H7 (cell line): ENCODE data around the gene CIAO2B. TPM values are rescaled to one million over a fixed set of nuclear protein-coding genes. Genes with fewer than 3 reads are reported as not detected.
"Not testable (repeated sequence)": the region's sequence is repeated elsewhere in the genome, so short reads cannot be mapped to it uniquely, and the experiment has no call there.

Experiments used
- DNase-seq: peaks from one replicate; pipeline ENCODE4 v3.0.0; 2012
- H3K27me3 ChIP-seq: 2 replicates; pipeline ENCODE4 v1.6.0; 2011; ENCODE audit warnings: mild to moderate bottlenecking, low read length; ENCODE audit not compliant: control insufficient read depth, insufficient read depth
- H3K36me3 ChIP-seq: replicated peaks from 2 replicates; pipeline ENCODE4 v1.5.1; 2011; ENCODE audit warnings: low read length; ENCODE audit not compliant: control insufficient read depth, insufficient read depth
- H3K4me3 ChIP-seq: 2 replicates; pipeline ENCODE4 v1.5.1; 2011; ENCODE audit warnings: low read depth, mild to moderate bottlenecking, control low read depth, low read length, moderate library complexity; ENCODE audit not compliant: insufficient read depth
- total RNA-seq: library from RNA; depleted of rRNA; stranded (reverse); fragments of >200 nt; shearing (Covaris generic); gene quantifications from 2 replicates; pipeline ENCODE4 v1.2.3, GENCODE V29; 2014

CIAO2B gene
- total RNA-seq, 1 experiment from 2014 or later, result 91.1 TPM

DNA sequence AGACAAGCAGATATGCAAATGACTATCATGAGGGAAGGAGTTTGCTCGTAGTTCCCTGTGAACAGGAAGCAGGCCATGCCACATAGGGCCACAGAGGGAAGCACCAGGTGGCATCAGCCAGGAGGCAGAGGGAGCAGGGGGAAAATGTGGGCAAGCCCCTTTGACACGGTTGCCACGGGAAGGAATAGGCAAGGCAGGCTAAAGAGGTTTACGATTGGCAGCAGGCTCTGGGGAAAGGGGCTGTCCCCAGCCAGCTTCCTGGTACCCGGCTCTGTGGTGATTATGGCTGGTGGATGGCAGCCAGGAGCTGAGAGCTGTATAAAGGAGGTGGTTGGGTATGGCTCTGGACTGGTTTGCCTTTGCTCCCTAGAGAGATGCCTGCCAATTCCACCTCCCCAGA, 27.7 kb upstream of the CIAO2B start:
- Histone ChIP-seq H3K27me3 (0 out of 2 replicates have a peak, but pooled peaks cover 1% of the 10 kb centered on the region), H3K4me3 (no peak overlapping the region), H3K36me3 (no peaks in the 10 kb centered on the region)
- DNase-seq, result no peak

DNA sequence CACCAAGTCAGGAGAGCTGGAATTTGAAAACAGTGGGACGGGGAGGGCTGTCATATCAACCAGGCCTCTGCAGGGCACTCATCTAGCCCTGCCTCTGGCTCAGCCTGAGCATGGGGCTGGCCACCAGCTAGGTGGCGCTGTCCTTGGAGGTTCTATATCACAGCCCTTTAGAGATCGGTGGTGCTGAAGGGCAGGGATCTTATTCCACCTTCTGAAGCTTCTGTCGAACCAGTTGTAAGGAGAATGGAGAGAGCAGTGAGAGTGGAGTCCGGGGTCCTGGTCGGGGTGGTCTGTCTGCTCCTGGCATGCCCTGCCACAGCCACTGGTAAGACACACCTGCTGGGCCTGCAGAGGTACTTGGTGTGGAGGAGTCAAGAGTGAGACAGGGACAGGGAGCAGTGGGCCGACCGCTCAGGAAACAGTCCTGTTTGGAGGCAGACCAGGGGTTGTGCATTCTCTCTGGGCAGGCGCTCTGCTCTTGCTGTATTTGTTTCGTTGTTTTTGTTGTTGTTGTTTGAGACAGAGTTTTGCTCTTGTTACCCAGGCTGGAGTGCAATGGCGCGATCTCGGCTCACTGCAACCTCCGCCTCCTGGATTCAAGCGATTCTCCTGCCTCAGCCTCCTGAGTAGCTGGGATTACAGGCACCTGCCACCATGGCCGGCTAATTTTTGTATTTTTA, 27.0 kb upstream of the CIAO2B start, which contains the start of gene CES3:
TSS of gene CES3 (plus strand) at position 202 of the 680 bp plus-strand sequence. CDS start at position 244, 42 bp downstream.
- DNase-seq, result peak; percentile 89
- 0 out of 2 replicates have a peak, but pooled peaks cover 1% of the 10 kb centered on the region for H3K27me3 ChIP-seq
- peak within 1 kb of the TSS; percentile 23; the same call in 1 of the 2 replicates for H3K4me3 ChIP-seq
- no peaks in the 10 kb centered on the region for H3K36me3 ChIP-seq

DNA sequence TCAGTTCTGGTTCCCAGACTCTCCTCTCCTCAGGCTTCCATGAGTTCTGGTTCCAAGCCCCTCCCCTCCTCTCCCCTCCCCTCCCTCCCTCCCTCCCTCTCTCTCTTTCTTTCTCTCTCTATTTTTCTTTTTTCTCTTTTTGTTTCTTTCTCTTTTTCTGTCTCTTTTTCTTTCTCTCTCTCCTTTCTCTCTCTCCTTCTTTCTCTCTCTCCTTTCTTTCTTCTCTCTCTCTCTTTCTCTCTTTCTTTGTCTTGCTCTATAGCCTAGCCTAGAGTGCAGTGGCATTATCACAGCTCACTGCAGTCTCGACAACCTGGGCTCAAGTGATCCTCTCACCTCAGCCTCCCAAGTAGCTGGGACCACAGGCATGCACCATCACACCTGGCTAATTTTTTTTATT, 26.1 kb upstream of the CIAO2B start:
- Histone ChIP-seq H3K27me3 (no peaks in the 10 kb centered on the region), H3K36me3 (no peaks in the 10 kb centered on the region), H3K4me3 (no peak overlapping the region)
- no peak for DNase-seq

DNA sequence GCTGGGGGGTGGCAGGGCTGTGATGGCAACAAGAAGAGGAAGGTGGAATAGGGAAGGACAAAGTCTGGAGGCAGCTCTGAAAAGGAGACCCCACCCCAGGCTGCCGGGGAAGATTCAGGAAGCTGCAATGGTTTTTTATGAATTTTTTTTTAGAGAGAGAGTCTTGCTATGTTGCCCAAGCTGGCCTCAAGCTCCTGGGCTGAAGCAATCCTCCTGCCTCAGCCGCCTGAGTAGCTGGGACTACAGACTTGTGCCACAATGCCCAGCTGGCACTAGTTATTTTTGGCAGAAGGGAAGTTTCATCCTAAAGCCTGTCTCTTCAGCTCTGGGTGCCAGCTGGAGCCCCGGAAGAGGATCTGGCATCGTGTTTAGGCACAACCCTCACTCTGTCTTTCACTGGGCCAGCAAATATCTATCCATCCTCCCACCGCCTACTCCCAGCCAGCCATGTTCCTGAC, 25.5 kb upstream of the CIAO2B start:
- Histone ChIP-seq H3K4me3 (no peak overlapping the region), H3K36me3 (no peaks in the 10 kb centered on the region), H3K27me3 (no peaks in the 10 kb centered on the region)
- no peak for DNase-seq

DNA sequence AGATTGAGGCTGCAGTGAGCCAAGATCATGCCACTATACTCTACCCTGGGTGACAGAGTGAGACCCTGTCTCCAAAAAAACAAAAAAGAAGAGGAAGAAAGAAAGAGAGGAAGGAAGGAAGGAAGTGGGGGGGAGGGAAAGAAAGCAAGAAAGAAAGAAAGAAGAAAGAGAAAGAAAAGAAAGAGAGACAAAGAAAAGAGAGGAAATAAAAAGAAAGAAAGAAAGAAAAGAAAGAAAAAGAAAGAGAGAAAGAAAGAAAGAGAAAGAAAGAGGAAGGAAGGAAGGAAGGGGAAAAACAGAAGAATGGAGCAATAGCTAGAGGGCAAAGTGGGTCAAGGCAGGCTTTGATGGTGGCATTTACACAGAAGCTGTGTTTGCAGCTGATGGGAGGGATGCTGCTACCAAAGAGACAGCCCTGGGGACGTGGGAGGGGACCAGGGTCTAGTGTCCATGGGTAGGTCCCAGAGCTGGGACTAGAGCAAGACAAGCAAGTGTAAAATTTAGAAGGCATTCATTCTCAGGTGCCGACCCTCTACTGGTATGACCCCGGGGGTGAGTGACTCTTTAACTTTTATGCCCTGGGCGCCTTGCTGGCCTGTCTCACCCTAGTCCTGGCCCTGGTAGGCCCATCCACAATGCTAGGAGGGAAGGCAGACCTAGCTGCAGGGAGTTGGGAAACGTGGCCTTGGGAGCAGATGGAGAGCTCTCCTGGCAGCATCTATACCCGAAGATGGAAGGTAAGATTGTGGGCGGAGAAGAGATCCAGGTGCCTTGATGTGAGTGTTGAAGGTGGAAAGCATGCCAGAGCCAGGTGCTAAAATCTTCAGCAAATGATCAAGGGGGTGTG, 24.9 kb upstream of the CIAO2B start:
- no peaks in the 10 kb centered on the region for H3K27me3 ChIP-seq
- no peaks in the 10 kb centered on the region for H3K36me3 ChIP-seq
- no peak overlapping the region for H3K4me3 ChIP-seq
- DNase-seq, result no peak

DNA sequence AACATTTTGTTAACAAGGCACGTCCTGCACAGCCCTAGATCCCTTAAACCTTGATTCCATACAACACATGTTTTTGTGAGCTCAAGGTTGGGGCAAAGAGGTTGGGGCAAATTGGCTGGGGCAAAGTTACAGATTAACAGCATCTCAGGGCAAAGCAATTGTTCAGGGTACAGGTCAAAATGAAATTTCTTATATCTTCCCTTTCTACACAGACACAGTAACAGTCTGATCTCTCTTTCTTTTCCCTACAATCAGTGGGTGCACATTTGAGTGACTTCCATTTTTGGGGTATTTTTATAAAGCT, 21.9 kb upstream of the CIAO2B start:
- H3K4me3 ChIP-seq, DNase-seq, H3K27me3 ChIP-seq, H3K36me3 ChIP-seq: not testable (repeated sequence)

DNA sequence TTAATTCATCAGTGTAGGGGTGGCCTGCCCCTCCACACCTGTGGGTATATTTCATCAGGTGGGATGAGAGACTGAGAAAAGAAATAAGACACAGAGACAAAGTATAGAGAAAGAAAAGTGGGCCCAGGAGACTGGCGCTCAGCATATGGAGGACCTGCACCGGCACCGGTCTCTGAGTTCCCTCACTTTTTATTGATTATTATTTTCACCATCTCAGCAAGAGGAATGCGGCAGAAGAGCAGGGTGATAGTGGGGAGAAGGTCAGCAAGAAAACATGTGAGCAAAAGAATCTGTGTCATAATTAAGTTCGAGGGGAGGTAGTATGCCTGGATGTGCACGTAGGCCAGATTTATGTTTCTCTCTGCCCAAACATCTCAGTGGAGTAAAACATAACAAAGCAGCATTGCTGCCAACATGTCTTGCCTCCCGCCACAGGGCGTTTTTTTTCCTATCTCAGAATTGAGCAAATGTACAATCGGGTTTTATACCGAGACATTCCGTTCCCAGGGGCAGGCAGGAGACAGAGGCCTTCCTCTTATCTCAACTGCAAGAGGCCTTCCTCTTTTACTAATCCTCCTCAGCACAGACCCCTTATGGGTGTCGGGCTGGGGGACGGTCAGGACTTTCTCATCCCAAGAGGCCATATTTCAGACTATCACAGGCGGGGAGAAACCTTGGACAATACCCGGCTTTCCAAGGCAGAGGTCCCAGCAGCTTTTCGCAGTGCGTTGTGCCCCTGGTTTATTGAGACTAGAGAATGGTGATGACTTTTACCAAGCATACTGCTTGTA, 21.4 kb upstream of the CIAO2B start:
- H3K27me3 ChIP-seq, H3K4me3 ChIP-seq, DNase-seq: not testable (repeated sequence)

DNA sequence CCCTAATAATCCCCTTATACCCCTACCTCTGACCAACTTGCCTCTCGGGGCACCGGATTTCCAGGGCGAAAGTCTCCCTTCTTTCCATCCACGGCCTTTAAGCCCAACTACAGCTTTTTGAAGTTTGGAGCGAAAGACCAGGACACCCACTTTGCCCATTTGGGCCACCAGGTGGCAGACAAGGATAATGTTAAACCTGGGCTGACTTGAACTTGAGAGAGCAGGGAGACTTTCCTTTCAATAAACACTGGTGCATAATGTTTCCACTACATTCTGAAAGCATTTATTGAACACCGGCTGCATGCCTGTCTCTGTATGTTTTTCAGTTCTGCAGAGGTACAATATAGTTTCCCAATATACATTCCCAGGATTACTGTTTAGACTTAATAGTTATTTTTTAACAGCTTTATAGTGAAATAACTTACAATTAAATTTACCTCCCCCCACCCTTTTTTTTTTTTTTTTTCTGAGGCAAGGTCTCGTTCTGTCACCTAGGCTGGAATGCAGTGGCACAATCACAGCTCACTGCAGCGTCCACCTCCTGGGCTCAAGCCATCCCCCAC, 20.0 kb upstream of the CIAO2B start:
- H3K36me3 ChIP-seq, result no peaks in the 10 kb centered on the region
- H3K27me3 ChIP-seq, result peaks cover 6% of the 10 kb centered on the region; the same call in 1 of the 2 replicates
- no peak overlapping the region for H3K4me3 ChIP-seq
- peak; percentile 82 for DNase-seq

More for the DNA sequence above, 21.4 kb upstream of the CIAO2B start:
- not testable (repeated sequence) for H3K36me3 ChIP-seq

DNA sequence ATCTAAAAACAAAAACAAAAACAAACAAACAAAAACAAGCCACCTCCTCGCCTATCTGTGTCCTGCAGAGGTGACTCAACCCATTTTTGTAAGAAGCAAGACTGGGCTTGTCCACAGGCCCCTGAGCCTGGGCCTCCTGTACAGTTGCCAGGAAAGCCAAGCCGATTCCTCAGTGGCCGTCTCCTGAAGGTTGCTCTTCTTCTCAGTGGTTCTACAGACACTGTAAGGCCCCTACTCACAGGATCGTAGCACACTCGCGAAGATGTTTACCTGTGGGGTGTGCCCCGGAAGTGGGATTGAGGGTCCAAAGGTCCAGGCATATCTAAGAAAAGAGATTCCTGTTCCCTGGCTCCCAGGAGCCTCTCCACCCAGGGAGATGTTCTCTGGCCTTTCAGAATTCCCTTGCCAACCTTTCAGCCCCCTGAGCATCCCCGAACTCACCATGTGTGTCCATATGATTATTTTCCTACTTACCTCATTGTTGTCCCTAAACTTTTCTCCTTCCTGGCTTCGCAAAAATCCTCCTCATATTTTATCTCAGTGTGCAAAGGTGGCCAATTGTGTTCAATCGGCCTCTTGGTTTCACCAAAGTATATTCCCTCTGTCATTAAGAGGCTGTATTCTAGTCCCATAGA, 19.4 kb upstream of the CIAO2B start:
- DNase-seq, result no peak
- no peak overlapping the region for H3K4me3 ChIP-seq

DNA sequence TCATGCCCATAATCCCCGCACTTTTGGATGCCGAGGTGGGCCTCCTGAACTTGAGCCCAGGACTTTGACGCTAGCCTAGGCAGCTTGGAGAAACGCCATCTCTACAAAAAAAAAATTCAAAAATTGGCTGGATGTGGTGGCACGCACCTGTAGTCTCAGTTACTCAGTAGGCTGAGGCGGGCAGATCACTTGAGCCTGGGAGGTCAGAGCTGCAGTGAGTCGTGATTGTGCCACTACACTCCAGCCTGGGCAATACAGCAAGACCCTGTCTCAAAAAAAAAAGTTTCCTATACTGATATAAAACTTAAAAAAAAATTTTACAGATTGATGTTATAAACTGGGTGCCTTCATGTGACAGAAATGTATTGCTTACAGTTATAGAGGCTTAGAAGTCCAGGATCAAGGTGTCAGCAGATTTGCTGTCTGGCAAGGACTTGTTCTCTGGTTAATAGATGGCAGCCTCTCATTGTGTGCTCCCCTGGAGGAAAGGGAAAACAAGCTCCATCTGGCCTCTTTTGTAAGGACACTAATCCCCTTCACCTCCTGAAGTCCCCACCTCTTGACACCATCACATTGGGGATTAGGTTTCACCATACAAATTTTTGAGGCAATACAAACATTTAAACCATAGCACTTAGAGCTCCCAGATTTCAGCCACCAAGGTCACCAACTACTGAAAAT, 18.4 kb upstream of the CIAO2B start:
- Histone ChIP-seq H3K4me3 (no peak overlapping the region), H3K27me3 (peaks cover 22% of the 10 kb centered on the region; the same call in 1 of the 2 replicates), H3K36me3 (no peaks in the 10 kb centered on the region)
- DNase-seq, result no peak

More for the DNA sequence above, 19.4 kb upstream of the CIAO2B start:
- Histone ChIP-seq H3K36me3 (no peaks in the 10 kb centered on the region), H3K27me3 (peaks cover 12% of the 10 kb centered on the region; the same call in 1 of the 2 replicates)

DNA sequence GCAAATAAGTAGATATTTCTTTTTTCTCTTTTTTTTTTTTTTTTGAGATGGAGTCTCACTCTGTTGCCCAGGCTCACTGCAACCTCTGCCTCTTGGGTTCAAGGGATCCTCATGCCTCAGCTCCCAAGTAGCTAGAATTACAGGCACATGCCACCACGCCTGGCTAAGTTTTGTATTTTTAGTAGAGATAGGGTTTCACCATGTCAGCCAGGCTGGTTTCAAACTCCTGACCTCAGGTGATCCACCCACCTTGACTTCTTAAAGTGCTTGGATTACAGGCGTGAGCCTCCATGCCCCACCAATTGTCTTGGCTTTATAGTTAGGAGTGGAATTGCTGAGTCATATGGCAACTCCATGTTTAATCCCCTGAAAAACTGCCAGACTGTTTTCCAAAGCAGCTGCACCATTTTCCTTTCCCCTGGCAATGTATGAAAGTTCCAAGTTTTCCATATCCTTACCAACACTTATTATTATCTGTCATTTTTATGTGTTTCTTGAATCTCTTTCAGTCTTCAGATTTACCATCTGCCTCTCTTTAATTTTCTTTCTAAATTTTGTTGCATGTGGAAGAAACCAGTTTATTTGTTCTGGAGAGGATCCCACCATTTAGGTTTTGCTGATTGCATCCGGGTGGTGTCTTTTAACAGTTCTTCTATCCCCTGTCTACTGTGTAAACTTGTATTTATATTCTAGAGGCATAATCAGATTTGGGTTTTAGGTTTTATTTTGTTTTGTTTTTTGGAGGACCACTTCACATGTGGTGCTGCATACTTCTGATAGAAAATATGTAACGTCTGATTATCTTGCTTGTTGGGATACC, 17.0 kb upstream of the CIAO2B start:
- H3K4me3 ChIP-seq, result no peak overlapping the region
- peaks cover 26% of the 10 kb centered on the region; the same call in 1 of the 2 replicates for H3K27me3 ChIP-seq
- no peak for DNase-seq
- no peaks in the 10 kb centered on the region for H3K36me3 ChIP-seq

DNA sequence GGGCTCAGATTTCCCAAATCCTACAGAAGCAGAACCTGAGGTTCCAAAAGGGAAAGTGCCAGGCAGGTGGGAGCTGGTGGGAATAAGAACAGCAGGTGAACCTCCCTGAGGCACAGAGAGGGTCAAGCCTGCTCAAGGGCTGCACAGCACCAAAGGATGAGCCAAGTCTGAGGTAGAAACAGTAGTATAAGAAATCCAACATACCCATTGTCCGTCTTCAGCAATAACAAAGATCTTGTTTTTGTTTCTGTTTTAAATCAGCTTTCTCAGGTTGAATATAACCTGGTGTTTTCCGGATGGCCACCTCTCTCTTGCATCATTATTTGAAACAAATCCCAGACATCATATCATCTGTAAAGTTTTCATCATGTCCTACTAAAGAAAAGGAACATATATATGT, 16.2 kb upstream of the CIAO2B start:
- Histone ChIP-seq H3K36me3 (no peaks in the 10 kb centered on the region), H3K27me3 (peaks cover 26% of the 10 kb centered on the region; the same call in 1 of the 2 replicates), H3K4me3 (no peak overlapping the region)
- DNase-seq, result no peak

DNA sequence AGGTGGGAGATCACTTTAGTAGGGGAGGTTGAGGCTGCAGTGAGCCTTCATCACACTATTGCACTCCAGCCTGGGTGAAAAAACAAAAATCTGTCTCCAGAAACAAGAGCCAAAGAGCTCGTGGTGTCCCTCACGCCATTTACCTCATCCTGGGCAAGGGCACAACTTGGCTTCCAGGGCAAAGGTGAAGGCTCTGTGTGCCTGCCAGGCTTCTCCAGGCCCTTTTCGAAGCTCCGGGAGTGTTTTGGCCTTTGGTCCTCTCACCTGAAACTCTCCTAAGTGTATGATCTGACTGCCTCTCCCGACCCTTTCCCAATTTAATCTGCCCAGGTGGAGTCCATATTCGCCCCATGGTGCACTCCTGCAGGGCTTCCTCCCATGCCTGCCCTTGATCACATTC, 15.3 kb upstream of the CIAO2B start:
- Histone ChIP-seq H3K4me3 (no peak overlapping the region), H3K27me3 (peaks cover 26% of the 10 kb centered on the region; the same call in 1 of the 2 replicates), H3K36me3 (no peaks in the 10 kb centered on the region)
- DNase-seq, result no peak
